NB4 (cell line): ENCODE measurements around the gene KAT6B.
"Not testable (repeated sequence)": the region's sequence is repeated elsewhere in the genome, so short reads cannot be mapped to it uniquely, and the experiment has no call there.

Experiments
- DNase-seq: peaks from one replicate; pipeline ENCODE4 v3.0.0; 2010; ENCODE audit warnings: low read depth
- H3K4me3 ChIP-seq: one replicate; pipeline ENCODE4 v1.5.1; 2011; ENCODE audit warnings: mild to moderate bottlenecking, low read depth, low read length, moderate library complexity
- MAX ChIP-seq: IDR thresholded peaks from 2 replicates; pipeline ENCODE4 v1.6.1; 2011; ENCODE audit warnings: low read depth, low read length
- MYC ChIP-seq: IDR thresholded peaks from 2 replicates; pipeline ENCODE4 v1.6.1; 2011; ENCODE audit warnings: low read depth, low read length
- POLR2A ChIP-seq: IDR thresholded peaks from 2 replicates; pipeline ENCODE4 v1.6.1; 2011; ENCODE audit warnings: mild to moderate bottlenecking; ENCODE audit not compliant: insufficient read length; ENCODE audit errors: extremely low read depth
- TF ChIP-seq, protein P1 (sequence below): IDR thresholded peaks from one replicate; pipeline ENCODE4 v1.5.1; 2012; ENCODE audit warnings: low read depth, low read length

Gene KAT6B

GRCh38 chr10:74874649-74875048 is 48.2 kb downstream of the KAT6B start:
- TF ChIP-seq POLR2A, result no peak
- no peak for TF ChIP-seq MAX
- TF ChIP-seq, protein P1, sequence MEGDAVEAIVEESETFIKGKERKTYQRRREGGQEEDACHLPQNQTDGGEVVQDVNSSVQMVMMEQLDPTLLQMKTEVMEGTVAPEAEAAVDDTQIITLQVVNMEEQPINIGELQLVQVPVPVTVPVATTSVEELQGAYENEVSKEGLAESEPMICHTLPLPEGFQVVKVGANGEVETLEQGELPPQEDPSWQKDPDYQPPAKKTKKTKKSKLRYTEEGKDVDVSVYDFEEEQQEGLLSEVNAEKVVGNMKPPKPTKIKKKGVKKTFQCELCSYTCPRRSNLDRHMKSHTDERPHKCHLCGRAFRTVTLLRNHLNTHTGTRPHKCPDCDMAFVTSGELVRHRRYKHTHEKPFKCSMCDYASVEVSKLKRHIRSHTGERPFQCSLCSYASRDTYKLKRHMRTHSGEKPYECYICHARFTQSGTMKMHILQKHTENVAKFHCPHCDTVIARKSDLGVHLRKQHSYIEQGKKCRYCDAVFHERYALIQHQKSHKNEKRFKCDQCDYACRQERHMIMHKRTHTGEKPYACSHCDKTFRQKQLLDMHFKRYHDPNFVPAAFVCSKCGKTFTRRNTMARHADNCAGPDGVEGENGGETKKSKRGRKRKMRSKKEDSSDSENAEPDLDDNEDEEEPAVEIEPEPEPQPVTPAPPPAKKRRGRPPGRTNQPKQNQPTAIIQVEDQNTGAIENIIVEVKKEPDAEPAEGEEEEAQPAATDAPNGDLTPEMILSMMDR, result no peak
- TF ChIP-seq MYC, result no peak
- H3K4me3 ChIP-seq, result no peak overlapping the region
- no peak for DNase-seq

DNA sequence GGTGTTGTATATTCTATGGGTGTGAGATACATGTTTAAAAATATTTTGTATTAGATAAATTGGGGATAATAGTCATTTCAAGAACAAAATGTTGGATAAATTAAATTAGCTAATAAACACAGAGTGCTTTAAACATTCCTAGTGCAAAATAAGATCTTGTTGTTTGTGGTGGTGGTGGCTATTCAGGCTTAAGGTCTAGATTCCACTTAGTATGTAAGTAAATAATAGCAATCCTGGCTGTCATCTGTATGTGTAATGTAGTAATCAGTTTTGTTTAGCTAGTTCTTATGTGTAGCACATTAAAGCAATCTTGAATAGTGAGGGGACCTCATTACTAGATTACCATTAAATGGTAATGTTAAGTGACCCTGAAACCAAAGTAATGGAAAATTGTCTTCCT is 48.7 kb downstream of the KAT6B start:
- no peak overlapping the region for H3K4me3 ChIP-seq
- DNase-seq, result no peak
- TF ChIP-seq MAX (no peak), MYC (no peak), POLR2A (no peak)
- TF ChIP-seq, protein P1, result no peak

DNA sequence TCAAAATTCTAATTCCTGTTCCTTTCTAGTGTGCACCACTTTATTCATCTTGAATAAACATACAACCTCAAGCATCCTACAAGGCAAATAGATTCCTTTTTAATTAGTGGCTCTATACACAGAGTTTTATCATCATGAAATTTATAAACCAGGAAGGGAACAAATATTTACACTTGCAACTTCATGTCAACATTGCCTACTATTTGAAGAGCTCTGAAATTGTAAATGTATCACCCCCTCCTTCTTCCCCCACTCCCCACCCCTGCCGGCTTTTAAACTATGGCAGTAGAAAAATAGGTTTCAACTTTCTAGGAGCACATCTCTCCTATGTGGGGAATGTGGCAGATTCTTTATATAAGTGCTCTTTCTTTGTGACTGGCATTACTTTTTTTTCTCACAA is 49.6 kb downstream of the KAT6B start:
- DNase-seq, result no peak

DNA sequence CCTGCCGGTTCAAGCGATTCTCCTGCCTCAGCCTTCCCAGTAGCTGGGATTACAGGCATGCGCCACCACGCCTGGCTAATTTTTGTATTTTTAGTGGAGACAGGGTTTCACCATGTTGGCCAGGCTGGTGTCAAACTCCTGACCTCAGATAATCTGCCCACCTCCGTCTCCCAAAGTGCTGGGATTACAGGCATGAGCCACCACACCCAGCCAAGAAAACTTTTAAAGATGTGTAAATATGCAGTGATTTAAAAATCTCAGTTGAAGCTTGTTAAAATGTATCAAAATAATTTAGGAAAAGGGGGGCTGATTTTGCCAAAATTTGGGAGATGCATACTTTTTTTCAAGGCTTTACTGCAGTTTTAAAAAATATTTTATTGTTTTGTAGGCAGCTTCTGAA is 50.7 kb downstream of the KAT6B start:
- not testable (repeated sequence) for DNase-seq, H3K4me3 ChIP-seq

More for the DNA sequence above, 49.6 kb downstream of the KAT6B start:
- H3K4me3 ChIP-seq, result no peak overlapping the region
- TF ChIP-seq POLR2A, result no peak
- no peak for TF ChIP-seq MAX
- TF ChIP-seq, protein P1, result no peak

- no peak overlapping the region for H3K4me3 ChIP-seq
- no peak for DNase-seq
- no peak for TF ChIP-seq MAX
- TF ChIP-seq, protein P1, result no peak
These were observed 51.5 kb downstream of the KAT6B start for GRCh38 chr10:74877898-74878297.

DNA sequence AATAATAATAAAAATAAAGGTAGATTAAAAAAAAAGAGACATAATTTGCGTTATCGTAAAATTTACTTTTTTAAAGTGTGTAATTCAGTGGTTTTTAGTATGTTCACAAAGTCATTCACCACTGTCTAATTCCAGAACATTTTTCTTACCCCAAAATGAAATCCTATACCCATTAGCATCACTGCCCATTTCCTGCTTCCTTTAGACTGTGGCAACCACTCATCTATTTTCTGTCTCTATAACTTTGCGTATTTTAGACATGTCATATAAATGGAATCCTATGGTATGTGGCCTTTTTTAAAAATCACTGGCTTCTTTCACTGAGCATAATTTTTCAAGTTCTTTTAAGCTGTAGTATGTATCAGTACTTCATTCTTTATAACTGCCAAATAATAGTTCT is 53.6 kb downstream of the KAT6B start:
- TF ChIP-seq MAX, result no peak
- TF ChIP-seq POLR2A, result no peak
- no peak for TF ChIP-seq MYC
- TF ChIP-seq, protein P1, result no peak
- no peak for DNase-seq

More for the DNA sequence above, 53.6 kb downstream of the KAT6B start:
- H3K4me3 ChIP-seq, result no peak overlapping the region
